ENCODE data around the gene RIN1.

The RIN1 gene

DNA sequence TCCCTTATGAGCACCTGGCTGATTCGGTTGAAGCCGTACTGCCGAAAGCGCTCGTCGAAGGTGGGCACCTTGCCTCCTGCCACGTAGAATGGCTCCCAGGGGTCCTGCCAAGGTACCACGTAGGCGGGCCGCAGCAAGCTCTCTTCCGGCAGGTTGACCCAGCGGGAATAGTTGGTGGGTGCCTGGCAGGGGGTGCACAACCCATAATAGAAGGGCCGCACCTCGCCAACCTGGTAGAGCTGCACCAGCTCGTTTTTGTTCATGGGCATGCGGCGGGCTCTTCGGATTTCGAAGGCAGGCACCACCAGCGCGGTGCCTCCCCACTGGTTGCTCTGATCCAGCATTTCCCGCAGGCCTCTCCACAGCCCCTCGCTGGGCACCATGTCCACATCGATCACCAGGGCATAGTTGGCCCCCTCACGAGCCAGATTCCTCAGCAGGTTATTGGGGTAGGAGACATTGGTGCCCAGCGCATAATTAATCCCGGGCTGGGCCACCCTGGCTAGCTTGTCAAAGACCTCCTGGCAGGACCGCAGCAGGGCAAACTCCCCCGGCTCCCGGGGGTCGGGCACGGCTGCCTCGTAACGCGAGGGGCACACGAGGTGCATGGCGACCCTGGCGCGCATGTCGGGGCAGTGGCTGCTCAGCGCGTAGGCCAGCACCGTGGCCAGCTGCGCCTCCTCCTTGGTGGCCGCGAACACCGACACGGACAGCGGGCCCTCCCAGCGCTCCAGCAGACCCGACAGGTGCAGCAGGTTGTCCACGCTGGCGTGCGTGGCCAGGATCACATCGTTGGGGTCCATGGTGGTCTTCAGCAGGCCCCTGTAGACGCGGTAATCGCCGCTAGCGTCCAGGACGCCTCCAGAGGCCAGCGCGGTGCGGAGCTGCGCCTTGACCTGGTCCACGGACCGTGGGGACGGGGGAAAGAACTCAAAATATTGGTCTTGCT lies 10.5 kb upstream of the RIN1 start:
- no peaks in the 10 kb centered on the region for H3K9me3 ChIP-seq (ENCODE audit: control insufficient read depth, low read length)

DNA sequence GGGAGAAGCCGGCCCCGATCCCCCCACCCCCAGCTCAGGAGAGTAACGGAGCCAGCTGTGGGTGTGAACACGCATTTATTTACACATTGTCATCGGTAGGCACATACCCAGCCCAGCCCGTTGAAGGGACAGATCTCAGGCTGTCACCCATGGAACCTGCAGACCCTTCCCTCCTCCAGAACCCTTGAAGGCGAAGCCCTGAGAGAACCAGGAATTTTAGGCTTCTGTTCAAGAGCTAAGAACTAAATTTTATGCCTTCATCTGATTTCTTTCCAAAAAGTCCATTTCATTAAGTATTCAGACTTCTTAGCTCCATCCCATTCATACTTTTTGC lies 9.0 kb upstream of the RIN1 start:
- H3K27me3 ChIP-seq (ENCODE audit: control insufficient read depth, insufficient read depth, low read length): no peaks in the 10 kb centered on the region
- no peaks in the 10 kb centered on the region for H3K36me3 ChIP-seq (ENCODE audit: control insufficient read depth, insufficient read depth, low read length)
- H3K79me2 ChIP-seq: peaks cover 9% of the 10 kb centered on the region
- peak overlapping the region; percentile 79 for H3K4me3 ChIP-seq (ENCODE audit: low read depth, low read length)
- peak overlapping the region; percentile 97 for H3K4me2 ChIP-seq (ENCODE audit: low read length)
- peaks cover 6% of the 10 kb centered on the region for H3K4me1 ChIP-seq
- H3K9me3 ChIP-seq (ENCODE audit: control insufficient read depth, low read length): no peaks in the 10 kb centered on the region
- TF ChIP-seq, protein P1, sequence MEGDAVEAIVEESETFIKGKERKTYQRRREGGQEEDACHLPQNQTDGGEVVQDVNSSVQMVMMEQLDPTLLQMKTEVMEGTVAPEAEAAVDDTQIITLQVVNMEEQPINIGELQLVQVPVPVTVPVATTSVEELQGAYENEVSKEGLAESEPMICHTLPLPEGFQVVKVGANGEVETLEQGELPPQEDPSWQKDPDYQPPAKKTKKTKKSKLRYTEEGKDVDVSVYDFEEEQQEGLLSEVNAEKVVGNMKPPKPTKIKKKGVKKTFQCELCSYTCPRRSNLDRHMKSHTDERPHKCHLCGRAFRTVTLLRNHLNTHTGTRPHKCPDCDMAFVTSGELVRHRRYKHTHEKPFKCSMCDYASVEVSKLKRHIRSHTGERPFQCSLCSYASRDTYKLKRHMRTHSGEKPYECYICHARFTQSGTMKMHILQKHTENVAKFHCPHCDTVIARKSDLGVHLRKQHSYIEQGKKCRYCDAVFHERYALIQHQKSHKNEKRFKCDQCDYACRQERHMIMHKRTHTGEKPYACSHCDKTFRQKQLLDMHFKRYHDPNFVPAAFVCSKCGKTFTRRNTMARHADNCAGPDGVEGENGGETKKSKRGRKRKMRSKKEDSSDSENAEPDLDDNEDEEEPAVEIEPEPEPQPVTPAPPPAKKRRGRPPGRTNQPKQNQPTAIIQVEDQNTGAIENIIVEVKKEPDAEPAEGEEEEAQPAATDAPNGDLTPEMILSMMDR (IDR thresholded peaks at IDR 0.05): no peak
- peak overlapping the region; percentile 89 for H2AFZ ChIP-seq
- H3K27ac ChIP-seq: peak overlapping the region; percentile 84
- H3K9ac ChIP-seq: peak overlapping the region; percentile 19

More for the DNA sequence above, 10.5 kb upstream of the RIN1 start:
- Histone ChIP-seq H3K27me3 (ENCODE audit: control insufficient read depth, insufficient read depth, low read length) (no peaks in the 10 kb centered on the region), H3K4me2 (ENCODE audit: low read length) (peak overlapping the region; percentile 97), H2AFZ (peak overlapping the region; percentile 35), H3K4me1 (peaks cover 6% of the 10 kb centered on the region), H3K27ac (peak overlapping the region; percentile 77), H3K79me2 (peaks cover 9% of the 10 kb centered on the region), H3K9ac (no peak overlapping the region), H3K36me3 (ENCODE audit: control insufficient read depth, insufficient read depth, low read length) (no peaks in the 10 kb centered on the region), H3K4me3 (ENCODE audit: low read depth, low read length) (peak overlapping the region; percentile 84)
- TF ChIP-seq, protein P1 (IDR thresholded peaks at IDR 0.05): no peak

DNA sequence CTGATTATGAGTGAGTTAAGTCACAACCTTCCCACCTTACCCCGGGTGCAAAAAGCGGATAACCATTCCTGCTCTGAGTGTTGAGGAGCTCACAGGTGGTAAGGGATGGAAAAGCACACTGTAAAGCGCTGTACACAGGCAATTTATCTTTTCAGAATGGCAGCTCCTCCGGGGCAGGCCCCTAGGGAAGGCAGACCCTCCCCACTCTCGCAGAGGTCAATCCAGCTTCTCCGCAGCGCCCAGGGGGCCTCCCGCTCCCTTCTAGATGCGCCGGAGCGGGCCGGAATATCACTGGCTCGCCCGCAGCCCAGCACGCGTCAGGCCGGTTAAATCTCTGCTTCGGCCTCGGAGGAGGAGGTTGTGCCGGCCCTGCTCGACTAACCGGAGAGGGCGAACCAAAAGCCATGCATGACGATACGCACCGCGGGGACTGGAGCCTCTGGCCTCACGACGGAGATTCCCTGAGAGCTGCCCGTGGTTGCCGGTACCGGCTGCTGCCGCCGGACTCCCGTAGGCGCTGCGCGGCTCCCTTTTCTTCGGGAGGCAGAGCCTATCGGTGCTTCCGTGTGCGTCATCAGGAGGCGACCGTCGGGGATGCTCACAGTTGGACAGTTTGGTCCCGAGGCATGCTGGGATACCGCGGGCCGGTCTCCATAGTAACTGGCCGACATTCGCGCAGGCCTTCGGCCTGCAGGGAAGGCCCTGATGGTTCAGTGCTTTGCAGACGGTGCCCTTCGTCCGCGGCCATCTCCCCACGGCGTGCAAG lies 8.5 kb upstream of the RIN1 start, which contains the start of gene BRMS1:
BRMS1 (minus strand) TSS at position 555 of the 766 bp plus-strand sequence. CDS start 2,870 bp downstream, outside the sequence.
- no peaks in the 10 kb centered on the region for H3K27me3 ChIP-seq (ENCODE audit: control insufficient read depth, insufficient read depth, low read length)
- peak within 1 kb of the TSS; percentile 84 for H3K27ac ChIP-seq
- peak within 1 kb of the TSS; percentile 79 for H3K4me3 ChIP-seq (ENCODE audit: low read depth, low read length)
- peak within 1 kb of the TSS; percentile 89 for H2AFZ ChIP-seq
- TF ChIP-seq, protein P1 (IDR thresholded peaks at IDR 0.05): peak; percentile 20
- no peaks in the 10 kb centered on the region for H3K9me3 ChIP-seq (ENCODE audit: control insufficient read depth, low read length)
- H3K9ac ChIP-seq: peak within 1 kb of the TSS; percentile 61
- peaks cover 6% of the 10 kb centered on the region for H3K4me1 ChIP-seq
- H3K4me2 ChIP-seq (ENCODE audit: low read length): peak within 1 kb of the TSS; percentile 97
- H3K36me3 ChIP-seq (ENCODE audit: control insufficient read depth, insufficient read depth, low read length): no peaks in the 10 kb centered on the region
- peaks cover 9% of the 10 kb centered on the region for H3K79me2 ChIP-seq

DNA sequence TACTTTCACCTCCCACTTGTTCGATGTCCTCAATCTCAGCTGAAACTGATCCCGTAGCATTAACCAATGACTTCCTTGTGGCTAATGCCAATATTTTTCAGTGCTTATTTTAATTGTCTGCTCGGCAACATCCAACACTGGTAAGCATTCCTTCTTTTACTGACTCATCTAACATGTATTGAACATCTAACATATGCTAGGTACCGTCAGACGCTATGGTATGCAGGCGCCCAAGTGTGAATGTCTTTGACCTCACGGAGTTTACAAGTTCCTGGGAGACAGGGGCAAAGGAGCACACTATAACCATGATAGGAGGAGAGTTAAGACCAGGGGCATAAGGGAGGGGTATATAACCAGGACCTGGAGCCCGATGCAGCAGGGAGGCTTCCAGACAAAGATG lies 6.9 kb upstream of the RIN1 start:
- peaks cover 6% of the 10 kb centered on the region for H3K4me1 ChIP-seq
- H3K36me3 ChIP-seq (ENCODE audit: control insufficient read depth, insufficient read depth, low read length): no peaks in the 10 kb centered on the region
- no peaks in the 10 kb centered on the region for H3K9me3 ChIP-seq (ENCODE audit: control insufficient read depth, low read length)
- no peak overlapping the region for H3K4me2 ChIP-seq (ENCODE audit: low read length)
- TF ChIP-seq, protein P1 (IDR thresholded peaks at IDR 0.05): no peak
- H3K79me2 ChIP-seq: peaks cover 9% of the 10 kb centered on the region
- H3K9ac ChIP-seq: no peak overlapping the region
- H3K27ac ChIP-seq: no peak overlapping the region
- H3K4me3 ChIP-seq (ENCODE audit: low read depth, low read length): no peak overlapping the region
- no peaks in the 10 kb centered on the region for H3K27me3 ChIP-seq (ENCODE audit: control insufficient read depth, insufficient read depth, low read length)
- H2AFZ ChIP-seq: no peak overlapping the region

All from parathyroid adenoma (tissue), 2 donors.